GM19023 (cell line): ENCODE results near the gene EZR.

Source experiments
- ATAC-seq: cut with Tn5 transposase; IDR thresholded peaks from one replicate; pipeline ENCODE4 v1.9.1; 2021; ENCODE audit warnings: mild to moderate bottlenecking, moderate library complexity; ENCODE audit not compliant: unreplicated experiment

Gene EZR

GRCh38 chr6:158819213-158819976, at the start of gene EZR:
EZR (minus strand) TSS chr6:158819368; CDS start chr6:158818093, 1,275 bp downstream.
- peak; percentile 45 for ATAC-seq

- no peak for ATAC-seq
Observed at GRCh38 chr6:158868122-158868480, 48.9 kb upstream of the EZR start.

- no peak for ATAC-seq
Observed at GRCh38 chr6:158867381-158868121, 48.4 kb upstream of the EZR start.

GRCh38 chr6:158865769-158866168, 46.6 kb upstream of the EZR start:
- ATAC-seq, result no peak

GRCh38 chr6:158863646-158864045, 44.5 kb upstream of the EZR start:
- no peak for ATAC-seq

GRCh38 chr6:158861686-158862381, 42.7 kb upstream of the EZR start:
- no peak for ATAC-seq

GRCh38 chr6:158860279-158860865, 41.2 kb upstream of the EZR start:
- no peak for ATAC-seq

GRCh38 chr6:158856261-158856660, 37.1 kb upstream of the EZR start:
- ATAC-seq, result no peak

- ATAC-seq, result no peak
Observed at GRCh38 chr6:158854214-158855101, 35.3 kb upstream of the EZR start.

GRCh38 chr6:158853880-158854213, 34.7 kb upstream of the EZR start:
- no peak for ATAC-seq

- peak; percentile 94 for ATAC-seq
Observed at GRCh38 chr6:158853072-158853879, 34.1 kb upstream of the EZR start.

GRCh38 chr6:158852312-158853071, 33.3 kb upstream of the EZR start:
- ATAC-seq, result no peak

- no peak for ATAC-seq
Observed at GRCh38 chr6:158850807-158851115, 31.6 kb upstream of the EZR start.

GRCh38 chr6:158849899-158850806, 31.0 kb upstream of the EZR start:
- no peak for ATAC-seq

- no peak for ATAC-seq
Observed at GRCh38 chr6:158848490-158848895, 29.3 kb upstream of the EZR start.

- no peak for ATAC-seq
Observed at GRCh38 chr6:158847786-158848185, 28.6 kb upstream of the EZR start.

- no peak for ATAC-seq
Observed at GRCh38 chr6:158847012-158847529, 27.9 kb upstream of the EZR start.
